OCI-LY7 (cell line): ENCODE data around the gene SOCS7.

Experiments
- CTCF ChIP-seq: fragments of 200-600 bp; sonication (generic); conservative IDR thresholded peaks from 2 replicates; pipeline ENCODE4 v1.5.1; 2014; ENCODE audit warnings: mild to moderate bottlenecking, antibody characterized with exemption, low read length, moderate library complexity, mixed read lengths
- EZH2phosphoT487 ChIP-seq: fragments of 200-600 bp; sonication (generic); IDR thresholded peaks from 2 replicates; pipeline ENCODE4 v1.6.1; 2018; ENCODE audit warnings: low read depth, borderline replicate concordance, mild to moderate bottlenecking, mixed run types, antibody characterized with exemption, low read length, moderate library complexity, mixed read lengths

DNA sequence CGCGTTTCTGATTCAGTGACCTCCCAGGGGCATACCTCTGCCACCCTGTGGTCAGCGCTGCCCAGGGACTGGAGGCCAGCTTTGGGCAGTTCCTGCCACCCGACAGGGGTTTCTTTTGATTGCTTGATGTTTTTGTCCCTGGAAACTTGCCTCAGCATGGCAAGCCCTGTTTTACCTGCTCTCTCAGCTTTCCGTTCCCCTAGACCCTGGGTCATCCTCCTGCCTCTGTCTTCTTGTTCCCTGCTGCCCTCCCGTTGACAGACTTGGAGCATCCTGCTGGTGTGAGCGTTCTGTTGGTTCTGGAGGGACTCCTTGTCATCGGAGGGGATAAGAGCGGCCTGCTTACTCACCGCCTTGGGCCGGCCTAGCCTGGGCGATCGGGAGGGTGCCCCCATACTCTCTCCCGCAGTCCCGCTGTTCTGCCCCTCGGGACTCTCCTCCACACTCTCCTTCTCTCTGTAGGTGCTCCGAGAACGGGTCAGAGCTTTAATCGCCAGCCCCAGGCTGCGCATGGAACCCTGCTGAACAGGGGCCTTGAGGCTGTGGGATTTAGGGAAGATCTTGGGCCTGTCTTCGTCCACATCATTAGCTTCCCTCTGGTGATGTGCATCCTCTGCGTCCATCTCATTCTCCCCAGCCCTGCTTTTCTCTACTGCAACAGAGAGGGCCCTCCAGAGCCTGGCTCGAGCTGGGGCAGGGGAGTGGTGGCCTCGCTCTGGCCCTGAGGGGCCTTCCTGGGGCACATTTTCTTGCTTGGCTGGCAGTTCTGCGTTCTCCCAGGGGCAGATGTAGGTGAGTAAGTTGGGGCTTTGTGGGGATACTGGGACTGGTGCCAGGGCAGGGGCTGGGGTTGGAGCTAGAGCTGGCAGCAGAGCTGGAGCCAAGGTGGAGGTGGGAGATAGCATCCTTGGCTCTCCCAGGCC lies 21.6 kb upstream of the SOCS7 start:
- TF ChIP-seq CTCF: no peak
- TF ChIP-seq EZH2phosphoT487: no peak
